ENCODE results near the gene SH3TC2. TPM values are rescaled to one million over a fixed set of nuclear protein-coding genes. Genes with fewer than 3 reads are reported as not detected.

Gene SH3TC2
- polyA plus RNA-seq, 2 donors, result 1.4 to 5.1 TPM

DNA sequence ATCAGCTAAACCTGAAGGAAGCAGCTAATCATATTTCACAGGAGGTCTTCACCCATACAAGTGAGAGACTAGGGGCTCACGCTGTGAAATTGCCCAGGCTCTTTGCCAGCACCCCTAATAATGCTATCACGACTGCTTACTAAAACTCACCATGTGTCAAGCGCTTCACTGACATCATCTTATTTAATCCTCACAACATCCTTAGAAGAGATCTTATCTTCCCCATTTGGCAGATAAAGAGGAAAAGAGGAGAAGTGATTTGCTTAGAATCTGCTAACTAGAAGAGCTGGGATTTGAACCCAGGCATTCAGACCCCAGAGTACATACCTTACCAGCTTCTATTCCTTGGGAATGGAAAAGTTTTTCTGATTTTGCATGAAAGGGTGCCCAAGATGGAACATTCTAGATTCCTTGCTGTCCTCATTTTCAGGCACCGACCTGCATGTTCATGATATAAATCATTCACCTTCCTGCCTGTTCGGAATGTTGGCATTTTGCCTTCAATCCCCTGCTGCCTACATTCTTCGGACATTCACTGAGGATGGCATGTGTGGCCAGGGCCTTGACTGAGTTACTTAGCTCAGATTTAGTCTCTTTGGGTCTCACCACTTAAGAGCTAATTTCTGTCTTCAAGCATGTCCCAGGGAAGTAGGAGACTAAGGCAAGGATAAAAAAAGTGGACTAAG, 88.1 kb downstream of the SH3TC2 start:
- no peak overlapping the region for H3K4me3 ChIP-seq (ENCODE audit: low read depth in 1 of 2, low read length in 2 of 2)
- H3K36me3 ChIP-seq (ENCODE audit: control insufficient read depth in 2 of 2, insufficient read depth in 2 of 2, low read length in 1 of 2), result no peaks in the 10 kb centered on the region
- no peaks in the 10 kb centered on the region for H3K27me3 ChIP-seq (ENCODE audit: control insufficient read depth in 1 of 2, insufficient read depth in 2 of 2, low read length in 2 of 2)
- H3K27ac ChIP-seq (ENCODE audit: low read depth in 2 of 2, low read length in 1 of 2), result peak overlapping the region in 1 of 2 donors; percentile 10
- H3K4me1 ChIP-seq (ENCODE audit: control insufficient read depth in 2 of 2, insufficient read depth in 2 of 2, low read length in 1 of 2), result peaks cover 2 to 24% of the 10 kb centered on the region in 2 donors
- WGBS, 2 donors, result 78 to 81% methylated on average over 6 of the region's 6 CpGs
- no peaks in the 10 kb centered on the region for H3K9me3 ChIP-seq (ENCODE audit: control insufficient read depth in 2 of 2, insufficient read depth in 1 of 2, low read depth in 1 of 2, low read length in 1 of 2)

DNA sequence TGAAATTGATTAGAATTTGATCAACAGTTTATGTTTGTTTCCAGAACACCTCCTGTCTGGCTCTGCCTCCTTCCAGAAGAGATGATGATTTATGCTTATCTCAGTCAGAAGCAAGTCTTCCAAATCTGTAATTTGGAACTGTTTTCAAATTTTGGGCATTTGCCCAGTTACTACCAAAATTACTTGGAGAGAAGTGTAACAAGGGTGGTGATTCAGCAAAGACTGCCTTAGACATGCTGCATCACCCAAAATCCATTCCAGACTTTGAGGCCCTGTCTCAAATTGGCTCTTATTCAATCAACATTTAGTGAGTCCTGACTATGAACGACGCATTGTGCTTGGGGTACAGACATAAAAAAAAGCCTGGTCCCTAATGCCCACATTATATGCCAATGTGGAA, 89.4 kb downstream of the SH3TC2 start:
- Histone ChIP-seq H3K4me1 (ENCODE audit: control insufficient read depth in 2 of 2, insufficient read depth in 2 of 2, low read length in 1 of 2) (peaks cover 0 to 18% of the 10 kb centered on the region in 2 donors), H3K27ac (ENCODE audit: low read depth in 2 of 2, low read length in 1 of 2) (peak overlapping the region; percentile 26 to 74)
- 31 to 56% methylated on average over 2 of the region's 2 CpGs for WGBS, 2 donors

DNA sequence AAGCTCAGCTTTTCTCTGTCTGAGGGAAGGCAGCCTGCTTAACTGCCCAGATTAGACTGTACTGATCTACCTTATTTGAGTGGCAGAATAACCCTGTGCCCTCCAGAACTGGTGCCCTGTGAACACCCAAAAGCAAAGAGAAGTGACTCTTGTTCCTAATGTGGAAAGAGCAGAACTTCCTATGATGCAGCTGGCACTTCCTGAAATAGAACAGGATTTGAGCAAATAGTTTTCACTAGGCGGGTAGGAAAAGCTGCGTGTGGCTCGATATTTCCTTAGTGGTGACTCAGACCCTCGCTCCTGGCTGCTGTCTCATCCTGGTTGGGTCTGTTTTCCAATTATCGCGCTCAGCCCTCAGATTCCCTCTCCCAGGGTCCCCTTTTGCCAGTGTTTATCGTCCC, 89.9 kb downstream of the SH3TC2 start:
- H3K4me3 ChIP-seq (ENCODE audit: low read depth in 1 of 2, low read length in 2 of 2), result no peak overlapping the region
- no peaks in the 10 kb centered on the region for H3K36me3 ChIP-seq (ENCODE audit: control insufficient read depth in 2 of 2, insufficient read depth in 2 of 2, low read length in 1 of 2)
- H3K27ac ChIP-seq (ENCODE audit: low read depth in 2 of 2, low read length in 1 of 2), result peak overlapping the region; percentile 74 to 93
- 15 to 37% methylated on average over 7 of the region's 7 CpGs for WGBS, 2 donors
- peaks cover 0 to 13% of the 10 kb centered on the region in 2 donors for H3K4me1 ChIP-seq (ENCODE audit: control insufficient read depth in 2 of 2, insufficient read depth in 2 of 2, low read length in 1 of 2)
- no peaks in the 10 kb centered on the region for H3K9me3 ChIP-seq (ENCODE audit: control insufficient read depth in 2 of 2, insufficient read depth in 1 of 2, low read depth in 1 of 2, low read length in 1 of 2)
- no peaks in the 10 kb centered on the region for H3K27me3 ChIP-seq (ENCODE audit: control insufficient read depth in 1 of 2, insufficient read depth in 2 of 2, low read length in 2 of 2)

More for the DNA sequence above, 89.4 kb downstream of the SH3TC2 start:
- Histone ChIP-seq H3K4me3 (ENCODE audit: low read depth in 1 of 2, low read length in 2 of 2) (no peak overlapping the region), H3K36me3 (ENCODE audit: control insufficient read depth in 2 of 2, insufficient read depth in 2 of 2, low read length in 1 of 2) (no peaks in the 10 kb centered on the region), H3K9me3 (ENCODE audit: control insufficient read depth in 2 of 2, insufficient read depth in 1 of 2, low read depth in 1 of 2, low read length in 1 of 2) (no peaks in the 10 kb centered on the region), H3K27me3 (ENCODE audit: control insufficient read depth in 1 of 2, insufficient read depth in 2 of 2, low read length in 2 of 2) (no peaks in the 10 kb centered on the region)

DNA sequence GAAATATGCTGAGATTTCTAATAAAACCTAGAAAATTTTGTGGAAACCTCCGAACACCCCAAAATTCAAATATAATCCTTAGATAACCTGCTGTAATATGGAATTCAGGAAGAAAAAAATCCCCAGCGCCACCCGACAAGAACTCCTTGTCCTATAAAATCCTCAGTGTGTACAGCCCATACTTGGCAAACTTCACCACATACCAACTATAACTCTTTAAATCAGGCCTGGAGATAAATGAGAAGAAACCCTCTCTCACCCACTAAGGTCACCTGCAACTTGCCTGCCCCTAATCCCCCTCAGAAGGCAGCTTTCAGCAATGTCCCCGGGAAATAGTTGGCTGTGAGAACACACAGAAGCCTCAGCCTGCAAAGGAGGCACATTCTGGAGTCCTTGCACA, 90.5 kb downstream of the SH3TC2 start:
- Histone ChIP-seq H3K9me3 (ENCODE audit: control insufficient read depth in 2 of 2, insufficient read depth in 1 of 2, low read depth in 1 of 2, low read length in 1 of 2) (no peaks in the 10 kb centered on the region), H3K4me1 (ENCODE audit: control insufficient read depth in 2 of 2, insufficient read depth in 2 of 2, low read length in 1 of 2) (peaks cover 0 to 11% of the 10 kb centered on the region in 2 donors)
- WGBS, 2 donors, result 86 to 89% methylated on average over 4 of the region's 4 CpGs

DNA sequence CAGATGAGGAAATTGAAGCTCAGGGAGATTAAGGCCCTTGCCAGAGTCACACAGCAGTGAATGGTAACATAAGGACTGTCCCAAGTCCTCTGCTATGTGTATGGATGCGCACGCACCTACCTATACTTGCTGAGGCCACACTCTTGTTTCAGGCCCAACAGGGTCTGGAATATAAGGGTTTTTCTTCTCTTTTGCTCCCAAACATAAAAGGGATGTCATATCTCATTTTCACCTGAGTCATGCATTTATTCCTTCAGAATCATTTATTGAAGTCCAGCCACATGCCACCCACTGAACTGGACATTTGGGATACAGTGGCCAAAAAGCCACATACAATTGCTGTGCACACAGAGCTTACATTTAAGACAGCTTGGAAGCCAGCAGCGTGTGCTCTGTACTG, 92.0 kb downstream of the SH3TC2 start:
- WGBS, 2 donors, result 89 to 95% methylated on average over 3 of the region's 3 CpGs
- peaks cover 0 to 7% of the 10 kb centered on the region in 2 donors for H3K4me1 ChIP-seq (ENCODE audit: control insufficient read depth in 2 of 2, insufficient read depth in 2 of 2, low read length in 1 of 2)
- H3K27me3 ChIP-seq (ENCODE audit: control insufficient read depth in 1 of 2, insufficient read depth in 2 of 2, low read length in 2 of 2), result no peaks in the 10 kb centered on the region

More for the DNA sequence above, 90.5 kb downstream of the SH3TC2 start:
- H3K27ac ChIP-seq (ENCODE audit: low read depth in 2 of 2, low read length in 1 of 2), result peak overlapping the region; percentile 74 to 93
- H3K27me3 ChIP-seq (ENCODE audit: control insufficient read depth in 1 of 2, insufficient read depth in 2 of 2, low read length in 2 of 2), result no peaks in the 10 kb centered on the region
- H3K4me3 ChIP-seq (ENCODE audit: low read depth in 1 of 2, low read length in 2 of 2), result no peak overlapping the region
- no peaks in the 10 kb centered on the region for H3K36me3 ChIP-seq (ENCODE audit: control insufficient read depth in 2 of 2, insufficient read depth in 2 of 2, low read length in 1 of 2)

DNA sequence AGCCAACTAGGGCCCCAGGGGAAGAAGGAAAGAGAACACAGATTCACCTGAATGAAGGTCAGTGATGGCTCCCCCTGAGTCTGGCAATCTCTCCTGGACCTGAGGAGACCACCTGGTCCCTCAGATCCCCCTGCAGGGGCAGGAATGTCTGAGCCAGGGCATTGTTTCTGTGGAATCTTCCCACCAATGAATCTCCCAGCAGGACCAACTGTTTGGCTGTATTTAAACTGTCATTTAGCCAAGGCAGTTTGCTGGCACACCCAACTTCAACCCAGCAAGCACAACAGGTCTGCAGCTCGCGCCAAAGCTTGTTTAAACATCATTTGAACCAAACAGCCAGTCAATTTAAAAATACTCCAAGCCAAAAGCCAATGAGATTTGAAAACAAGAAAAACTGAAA, 92.6 kb downstream of the SH3TC2 start:
- 27 to 35% methylated on average over 2 of the region's 2 CpGs for WGBS, 2 donors
- peaks cover 0 to 8% of the 10 kb centered on the region in 2 donors for H3K4me1 ChIP-seq (ENCODE audit: control insufficient read depth in 2 of 2, insufficient read depth in 2 of 2, low read length in 1 of 2)
- no peak overlapping the region for H3K4me3 ChIP-seq (ENCODE audit: low read depth in 1 of 2, low read length in 2 of 2)
- peak overlapping the region; percentile 74 to 95 for H3K27ac ChIP-seq (ENCODE audit: low read depth in 2 of 2, low read length in 1 of 2)
- no peaks in the 10 kb centered on the region for H3K36me3 ChIP-seq (ENCODE audit: control insufficient read depth in 2 of 2, insufficient read depth in 2 of 2, low read length in 1 of 2)
- H3K27me3 ChIP-seq (ENCODE audit: control insufficient read depth in 1 of 2, insufficient read depth in 2 of 2, low read length in 2 of 2), result no peaks in the 10 kb centered on the region
- no peaks in the 10 kb centered on the region for H3K9me3 ChIP-seq (ENCODE audit: control insufficient read depth in 2 of 2, insufficient read depth in 1 of 2, low read depth in 1 of 2, low read length in 1 of 2)

More for the DNA sequence above, 92.0 kb downstream of the SH3TC2 start:
- Histone ChIP-seq H3K27ac (ENCODE audit: low read depth in 2 of 2, low read length in 1 of 2) (peak overlapping the region; percentile 45 to 58), H3K36me3 (ENCODE audit: control insufficient read depth in 2 of 2, insufficient read depth in 2 of 2, low read length in 1 of 2) (no peaks in the 10 kb centered on the region), H3K9me3 (ENCODE audit: control insufficient read depth in 2 of 2, insufficient read depth in 1 of 2, low read depth in 1 of 2, low read length in 1 of 2) (no peaks in the 10 kb centered on the region), H3K4me3 (ENCODE audit: low read depth in 1 of 2, low read length in 2 of 2) (no peak overlapping the region)

DNA sequence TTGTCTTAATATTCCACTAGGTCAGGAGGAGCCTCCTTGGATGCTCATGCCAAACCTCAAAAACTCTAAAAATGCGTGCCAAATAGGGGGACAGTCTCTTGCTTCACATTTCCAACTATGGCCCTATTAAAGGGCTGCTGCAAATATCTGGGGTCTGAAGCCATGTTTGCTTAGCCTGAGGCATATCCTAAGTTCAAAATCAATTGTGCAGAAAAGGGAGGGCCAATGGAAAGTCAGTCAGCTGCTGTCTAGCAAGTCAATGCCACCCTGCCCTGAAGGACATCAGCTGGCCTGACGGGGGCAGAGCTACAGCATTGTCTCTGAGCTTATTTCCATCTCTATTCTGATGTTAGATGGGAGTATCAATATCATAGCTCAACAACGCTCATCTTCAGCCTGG, 93.6 kb downstream of the SH3TC2 start:
- 57 to 66% methylated on average over 3 of the region's 3 CpGs for WGBS, 2 donors
- Histone ChIP-seq H3K9me3 (ENCODE audit: control insufficient read depth in 2 of 2, insufficient read depth in 1 of 2, low read depth in 1 of 2, low read length in 1 of 2) (no peaks in the 10 kb centered on the region), H3K4me1 (ENCODE audit: control insufficient read depth in 2 of 2, insufficient read depth in 2 of 2, low read length in 1 of 2) (peaks cover 0 to 8% of the 10 kb centered on the region in 2 donors), H3K4me3 (ENCODE audit: low read depth in 1 of 2, low read length in 2 of 2) (no peak overlapping the region), H3K27ac (ENCODE audit: low read depth in 2 of 2, low read length in 1 of 2) (peak overlapping the region; percentile 14 to 74), H3K36me3 (ENCODE audit: control insufficient read depth in 2 of 2, insufficient read depth in 2 of 2, low read length in 1 of 2) (no peaks in the 10 kb centered on the region), H3K27me3 (ENCODE audit: control insufficient read depth in 1 of 2, insufficient read depth in 2 of 2, low read length in 2 of 2) (no peaks in the 10 kb centered on the region)

DNA sequence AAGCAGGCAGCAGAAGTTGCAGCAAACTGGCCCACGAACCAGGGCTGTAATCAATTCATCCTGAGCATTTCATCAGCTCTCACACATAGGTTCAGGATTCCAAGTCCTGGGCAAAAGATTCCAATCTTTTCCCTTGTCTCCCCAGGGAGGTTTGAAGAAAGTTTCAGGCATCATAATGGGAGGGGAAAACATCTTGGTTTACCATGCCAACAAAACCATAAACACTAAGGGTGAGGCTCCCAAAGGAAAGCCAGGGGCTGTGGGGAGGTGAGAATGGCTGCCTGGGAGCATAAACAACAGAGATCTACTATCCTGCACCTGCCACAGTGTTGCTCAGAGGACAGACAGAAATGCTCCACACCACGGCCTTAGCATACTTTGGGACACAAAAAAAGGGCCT, 94.6 kb downstream of the SH3TC2 start:
- H3K36me3 ChIP-seq (ENCODE audit: control insufficient read depth in 2 of 2, insufficient read depth in 2 of 2, low read length in 1 of 2), result no peaks in the 10 kb centered on the region
- no peaks in the 10 kb centered on the region for H3K9me3 ChIP-seq (ENCODE audit: control insufficient read depth in 2 of 2, insufficient read depth in 1 of 2, low read depth in 1 of 2, low read length in 1 of 2)
- H3K27me3 ChIP-seq (ENCODE audit: control insufficient read depth in 1 of 2, insufficient read depth in 2 of 2, low read length in 2 of 2), result no peaks in the 10 kb centered on the region
- H3K4me1 ChIP-seq (ENCODE audit: control insufficient read depth in 2 of 2, insufficient read depth in 2 of 2, low read length in 1 of 2), result peaks cover 0 to 8% of the 10 kb centered on the region in 2 donors
- no peak overlapping the region for H3K4me3 ChIP-seq (ENCODE audit: low read depth in 1 of 2, low read length in 2 of 2)
- H3K27ac ChIP-seq (ENCODE audit: low read depth in 2 of 2, low read length in 1 of 2), result peak overlapping the region; percentile 59 to 68
- 87% methylated on average over 2 of the region's 2 CpGs for WGBS, 2 donors

DNA sequence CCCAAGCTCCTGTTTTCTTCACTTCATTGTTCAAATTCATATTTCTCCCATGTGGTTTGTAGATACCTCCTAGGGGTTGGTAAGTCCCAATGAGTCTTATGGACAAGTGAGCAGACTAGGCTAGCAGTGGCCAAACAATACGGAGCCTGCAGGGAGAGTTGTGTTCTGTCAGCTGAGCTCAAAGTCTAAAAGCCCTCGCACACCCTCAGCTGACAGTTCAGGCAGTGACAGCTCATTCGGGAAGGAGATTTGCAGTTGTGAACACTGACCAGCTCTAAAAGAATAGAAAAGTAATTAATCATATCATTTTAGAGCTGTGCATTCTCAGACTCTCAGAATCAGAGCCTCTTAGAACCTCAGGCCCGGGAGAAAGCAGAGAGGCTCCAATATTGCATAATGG, 95.1 kb downstream of the SH3TC2 start:
- Histone ChIP-seq H3K27me3 (ENCODE audit: control insufficient read depth in 1 of 2, insufficient read depth in 2 of 2, low read length in 2 of 2) (no peaks in the 10 kb centered on the region), H3K4me1 (ENCODE audit: control insufficient read depth in 2 of 2, insufficient read depth in 2 of 2, low read length in 1 of 2) (peaks cover 0 to 8% of the 10 kb centered on the region in 2 donors), H3K36me3 (ENCODE audit: control insufficient read depth in 2 of 2, insufficient read depth in 2 of 2, low read length in 1 of 2) (no peaks in the 10 kb centered on the region), H3K27ac (ENCODE audit: low read depth in 2 of 2, low read length in 1 of 2) (peak overlapping the region; percentile 68 to 71), H3K4me3 (ENCODE audit: low read depth in 1 of 2, low read length in 2 of 2) (no peak overlapping the region), H3K9me3 (ENCODE audit: control insufficient read depth in 2 of 2, insufficient read depth in 1 of 2, low read depth in 1 of 2, low read length in 1 of 2) (no peaks in the 10 kb centered on the region)
- 50 to 58% methylated on average over 4 of the region's 4 CpGs for WGBS, 2 donors

DNA sequence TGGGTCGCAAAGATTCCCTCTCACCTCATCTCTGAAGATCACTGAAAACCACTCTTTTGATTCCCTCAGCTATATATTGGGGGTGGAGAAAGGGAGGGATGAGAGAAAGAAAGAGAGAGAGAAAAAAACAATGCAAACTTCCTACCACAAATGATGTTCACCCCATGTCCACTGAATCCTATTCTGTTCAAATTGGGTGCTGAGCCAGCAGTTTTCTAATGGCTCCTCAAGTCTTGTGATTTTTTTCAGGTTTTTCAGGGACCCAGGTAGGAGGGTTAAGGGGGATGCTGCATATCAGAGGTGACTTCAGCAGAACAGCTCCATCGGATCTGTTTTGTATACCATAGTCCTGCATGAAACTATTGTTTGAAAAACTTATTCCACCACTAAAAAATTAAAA, 95.9 kb downstream of the SH3TC2 start:
- Histone ChIP-seq H3K27ac (ENCODE audit: low read depth in 2 of 2, low read length in 1 of 2) (peak overlapping the region; percentile 85 to 88), H3K36me3 (ENCODE audit: control insufficient read depth in 2 of 2, insufficient read depth in 2 of 2, low read length in 1 of 2) (no peaks in the 10 kb centered on the region), H3K4me3 (ENCODE audit: low read depth in 1 of 2, low read length in 2 of 2) (no peak overlapping the region), H3K4me1 (ENCODE audit: control insufficient read depth in 2 of 2, insufficient read depth in 2 of 2, low read length in 1 of 2) (peaks cover 0 to 10% of the 10 kb centered on the region in 2 donors), H3K27me3 (ENCODE audit: control insufficient read depth in 1 of 2, insufficient read depth in 2 of 2, low read length in 2 of 2) (no peaks in the 10 kb centered on the region), H3K9me3 (ENCODE audit: control insufficient read depth in 2 of 2, insufficient read depth in 1 of 2, low read depth in 1 of 2, low read length in 1 of 2) (no peaks in the 10 kb centered on the region)
- 94 to 96% methylated on average over 2 of the region's 2 CpGs for WGBS, 2 donors

Measured in esophagus (tissue), 2 donors.